ENCODE data around the gene TMEM97.
"Not testable (repeated sequence)": the region's sequence is repeated elsewhere in the genome, so short reads cannot be mapped to it uniquely, and the experiment has no call there.

TMEM97 gene

DNA sequence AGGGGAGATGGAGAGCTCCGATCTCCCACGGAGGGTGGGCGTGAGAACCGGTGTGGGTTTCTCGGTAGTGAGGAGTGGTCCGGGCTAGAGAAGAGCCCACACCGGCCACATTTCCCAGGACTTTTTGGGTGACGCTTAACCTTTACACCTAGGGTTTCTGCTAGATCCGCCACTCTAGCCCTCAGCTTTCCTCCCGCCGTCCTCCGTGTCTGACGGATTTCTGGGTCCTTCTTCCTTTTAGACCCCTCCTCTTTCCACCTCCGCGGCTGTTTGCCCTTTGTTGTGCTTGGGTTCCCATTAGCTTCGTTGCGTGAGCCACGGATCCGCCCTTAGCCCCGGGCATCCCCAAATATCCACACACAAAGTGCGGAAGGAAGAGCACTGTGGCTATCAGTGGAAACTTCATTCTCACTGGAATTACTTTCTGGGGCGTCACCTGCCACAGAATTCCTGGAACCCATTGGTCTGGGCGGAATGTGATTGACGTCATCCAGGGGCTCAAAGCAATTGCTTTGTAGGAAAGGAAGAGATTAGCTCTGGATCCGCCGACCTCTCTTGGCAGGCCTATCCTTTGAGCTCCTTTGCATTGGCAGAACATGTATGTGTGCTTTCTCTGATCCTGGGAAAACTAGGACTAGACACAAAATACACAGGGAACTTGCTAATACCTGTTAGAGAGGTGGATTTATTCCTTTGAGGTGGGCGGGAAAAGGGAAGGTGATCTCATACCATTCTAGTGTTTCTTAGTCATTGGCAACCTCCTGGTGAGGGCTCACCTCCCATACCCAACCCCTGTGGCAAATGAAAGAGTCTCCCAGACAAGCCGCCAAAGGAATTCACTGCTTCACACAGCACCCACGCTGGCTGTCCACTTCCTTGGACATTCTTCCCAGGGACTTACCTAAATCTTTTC lies 17.2 kb downstream of the TMEM97 start:
- H3K4me3 ChIP-seq (ENCODE audit: low read depth, low read length), result peak overlapping the region; percentile 92

DNA sequence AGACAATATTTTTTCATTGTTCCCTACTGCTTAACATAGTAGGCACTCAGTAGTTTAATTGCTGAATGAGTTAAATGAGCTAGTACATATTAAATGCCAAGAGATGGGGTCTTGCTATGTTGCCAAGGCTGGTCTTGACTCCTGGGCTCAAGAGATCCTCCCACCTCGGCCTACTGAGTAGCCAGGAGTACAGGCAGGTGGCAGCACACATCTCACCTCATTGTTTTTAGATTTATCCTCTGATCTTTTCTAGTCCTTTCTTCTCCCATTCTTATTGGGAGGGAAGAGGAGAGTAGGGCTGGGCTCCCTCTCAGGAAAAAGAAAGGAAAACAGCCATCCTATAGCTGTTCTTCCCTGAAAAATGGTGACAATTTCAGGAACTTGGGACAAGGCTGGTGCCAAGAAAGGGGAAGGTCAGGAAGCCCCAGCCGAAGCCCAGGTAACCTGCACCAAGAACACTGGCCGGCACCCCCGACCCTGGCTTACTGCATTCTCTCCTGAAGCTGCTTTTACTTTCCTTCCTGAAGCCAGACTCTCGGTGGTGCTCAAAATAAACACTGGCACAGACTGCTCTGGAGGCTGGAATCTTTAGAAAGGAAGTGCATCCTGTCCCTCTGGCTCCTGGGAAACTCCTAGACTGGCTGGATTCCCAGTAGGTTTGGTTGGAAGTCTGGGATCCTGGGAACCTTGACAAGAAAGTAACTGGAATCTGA lies 19.2 kb downstream of the TMEM97 start:
- H3K4me3 ChIP-seq (ENCODE audit: low read depth, low read length), result no peak overlapping the region

DNA sequence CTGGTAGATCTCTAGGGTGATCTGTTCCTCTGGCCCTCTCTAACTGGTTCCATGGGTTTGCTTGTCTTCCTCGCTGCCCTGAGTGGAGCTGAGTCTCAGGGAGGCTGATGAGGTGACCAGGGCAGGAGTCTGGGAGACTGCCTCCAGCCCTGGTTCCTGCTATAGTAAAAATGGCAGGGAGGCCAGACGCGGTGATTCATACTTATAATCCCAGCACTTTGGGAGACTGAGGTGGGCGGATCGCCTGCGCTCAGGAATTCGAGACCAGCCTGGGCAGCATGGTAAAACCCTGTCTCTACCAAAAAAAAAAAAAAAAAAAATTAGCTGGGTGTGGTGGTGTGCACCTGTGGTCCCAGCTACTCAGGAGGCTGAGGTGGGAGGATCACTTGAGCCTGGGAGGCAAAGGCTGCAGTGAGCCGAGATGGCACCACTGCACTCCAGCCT lies 19.8 kb downstream of the TMEM97 start:
- not testable (repeated sequence) for H3K4me3 ChIP-seq (ENCODE audit: low read depth, low read length)

DNA sequence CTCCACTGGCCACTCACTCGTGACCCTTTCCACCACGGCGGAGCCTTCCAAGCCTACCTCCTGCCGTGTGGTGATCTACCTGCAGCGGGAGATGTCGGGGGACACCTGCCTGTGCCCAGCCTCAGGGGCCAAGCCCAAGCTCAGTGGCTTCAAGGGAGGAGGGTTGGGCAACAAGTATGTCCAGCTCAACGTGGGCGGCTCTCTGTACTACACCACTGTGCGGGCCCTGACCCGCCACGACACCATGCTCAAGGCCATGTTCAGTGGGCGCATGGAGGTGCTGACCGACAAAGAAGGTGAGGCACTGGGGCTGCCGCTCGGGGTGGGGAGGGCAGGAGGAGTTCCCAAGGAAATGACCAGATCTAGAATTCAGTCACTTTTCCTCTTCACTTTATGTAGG lies 20.4 kb downstream of the TMEM97 start:
- H3K4me3 ChIP-seq (ENCODE audit: low read depth, low read length), result no peak overlapping the region

DNA sequence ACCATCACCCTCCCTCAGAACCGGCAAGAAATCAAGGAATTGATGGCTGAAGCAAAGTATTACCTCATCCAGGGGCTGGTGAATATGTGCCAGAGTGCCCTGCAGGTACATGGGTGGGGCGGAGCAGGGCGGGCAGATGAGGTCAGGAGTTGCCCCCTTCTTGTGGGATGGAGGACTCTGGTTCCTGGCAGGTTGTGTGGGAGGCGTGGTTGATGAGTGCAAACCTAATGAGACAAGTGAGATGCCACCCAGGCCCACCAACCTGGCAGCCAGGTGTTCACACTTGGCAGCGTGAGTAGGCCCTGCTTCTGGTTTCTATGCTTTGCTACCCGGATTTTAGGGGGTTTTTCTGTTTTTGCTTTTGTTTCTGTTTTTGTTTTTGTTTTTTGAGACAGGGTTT lies 21.4 kb downstream of the TMEM97 start:
- no peak overlapping the region for H3K4me3 ChIP-seq (ENCODE audit: low read depth, low read length)

DNA sequence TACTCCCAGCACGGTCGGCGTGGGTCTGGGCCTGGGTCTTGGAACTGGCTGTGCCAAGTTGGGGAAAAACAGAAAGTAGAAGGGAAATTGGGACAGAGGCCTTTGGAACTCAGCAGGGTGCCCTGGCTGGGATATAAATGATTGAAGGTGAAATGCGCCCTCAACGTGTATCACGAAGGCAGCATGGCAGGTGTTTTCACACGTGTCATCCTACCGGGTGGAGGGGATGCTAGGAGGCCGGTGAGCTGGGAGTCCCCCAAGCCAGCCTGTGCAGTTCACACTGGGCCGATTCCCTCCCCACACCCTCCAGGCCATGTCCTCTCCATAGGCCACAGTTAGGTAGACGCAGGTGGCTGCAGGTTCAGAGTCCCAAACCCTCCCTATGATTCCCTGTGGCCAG lies 22.5 kb downstream of the TMEM97 start:
- H3K4me3 ChIP-seq (ENCODE audit: low read depth, low read length), result no peak overlapping the region

DNA sequence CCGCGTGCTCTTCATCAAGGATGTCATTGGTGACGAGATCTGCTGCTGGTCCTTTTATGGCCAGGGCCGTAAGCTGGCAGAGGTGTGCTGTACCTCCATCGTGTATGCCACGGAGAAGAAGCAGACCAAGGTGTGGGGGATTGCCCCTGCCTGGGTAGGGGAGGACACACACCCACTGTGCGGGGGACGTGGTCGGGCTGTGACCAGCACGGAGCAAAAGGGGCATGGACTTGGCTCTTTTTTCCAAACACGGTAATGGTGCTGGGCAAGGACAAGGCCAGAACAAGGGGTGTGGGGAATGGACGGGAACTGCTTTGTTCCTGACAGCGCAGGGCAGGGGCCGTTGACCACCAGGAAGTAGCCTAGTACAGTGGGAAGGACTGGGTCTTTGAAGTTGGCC lies 23.3 kb downstream of the TMEM97 start:
- H3K4me3 ChIP-seq (ENCODE audit: low read depth, low read length), result no peak overlapping the region

DNA sequence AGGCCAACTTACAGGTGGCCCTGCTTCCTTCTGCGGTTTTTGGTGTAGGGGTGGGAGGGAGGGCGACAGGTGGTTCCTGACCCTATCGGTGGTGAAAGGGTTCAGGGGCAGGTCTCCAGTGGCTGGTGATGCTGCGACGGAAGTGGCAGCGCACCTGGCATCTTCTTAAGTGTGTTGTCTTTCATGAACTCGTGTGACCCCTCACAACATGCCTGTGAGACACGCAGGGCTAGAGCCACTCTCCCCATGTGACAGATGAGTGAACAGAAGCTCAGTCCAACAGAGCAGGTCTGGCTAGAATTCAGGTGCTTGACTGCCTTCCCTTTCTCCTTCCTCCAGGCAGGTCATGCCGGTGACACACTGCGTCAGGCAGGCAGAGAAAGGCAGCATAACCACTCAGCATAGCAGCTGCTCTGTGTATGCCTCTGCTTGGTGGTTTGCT lies 24.5 kb downstream of the TMEM97 start:
- no peak overlapping the region for H3K4me3 ChIP-seq (ENCODE audit: low read depth, low read length)

DNA sequence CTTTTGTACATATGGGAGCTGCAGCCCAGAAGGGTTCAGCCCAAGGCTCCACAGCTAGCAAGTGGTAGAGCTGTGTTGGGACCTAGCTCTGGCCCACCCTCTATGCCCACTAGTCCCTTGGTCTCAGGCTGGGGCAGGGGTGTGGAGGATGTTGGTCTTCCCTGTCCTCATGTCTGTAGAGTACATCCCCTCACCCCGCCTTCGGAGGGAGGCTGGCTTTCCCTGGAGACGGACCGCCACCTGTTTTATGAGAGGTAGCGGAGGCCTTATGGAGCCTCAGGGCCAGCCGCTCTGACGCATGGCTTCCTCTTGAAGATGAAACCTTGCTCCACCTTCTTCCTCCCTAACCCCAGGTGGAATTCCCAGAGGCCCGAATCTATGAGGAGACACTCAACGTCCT lies 25.0 kb downstream of the TMEM97 start:
- H3K4me3 ChIP-seq (ENCODE audit: low read depth, low read length), result no peak overlapping the region

DNA sequence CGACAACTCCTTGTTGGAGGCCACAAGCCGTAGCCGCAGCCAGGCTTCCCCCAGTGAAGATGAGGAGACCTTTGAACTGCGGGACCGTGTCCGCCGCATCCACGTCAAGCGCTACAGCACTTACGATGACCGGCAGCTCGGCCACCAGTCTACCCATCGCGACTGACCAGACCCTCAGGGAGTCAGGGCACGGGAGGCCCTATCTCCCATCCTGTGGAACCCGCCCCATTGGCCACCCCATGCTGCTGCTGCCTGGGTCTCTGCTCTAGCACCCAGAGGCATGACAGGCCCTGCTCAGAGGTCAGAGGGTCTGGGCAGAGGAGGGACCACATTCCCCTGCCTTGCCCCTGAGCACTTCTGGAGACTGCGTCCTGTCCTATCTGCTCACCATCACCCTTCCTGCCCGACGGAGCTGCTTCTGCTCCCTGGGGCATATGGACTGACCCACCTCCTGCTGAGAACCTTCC lies 25.5 kb downstream of the TMEM97 start:
- H3K4me3 ChIP-seq (ENCODE audit: low read depth, low read length), result no peak overlapping the region

DNA sequence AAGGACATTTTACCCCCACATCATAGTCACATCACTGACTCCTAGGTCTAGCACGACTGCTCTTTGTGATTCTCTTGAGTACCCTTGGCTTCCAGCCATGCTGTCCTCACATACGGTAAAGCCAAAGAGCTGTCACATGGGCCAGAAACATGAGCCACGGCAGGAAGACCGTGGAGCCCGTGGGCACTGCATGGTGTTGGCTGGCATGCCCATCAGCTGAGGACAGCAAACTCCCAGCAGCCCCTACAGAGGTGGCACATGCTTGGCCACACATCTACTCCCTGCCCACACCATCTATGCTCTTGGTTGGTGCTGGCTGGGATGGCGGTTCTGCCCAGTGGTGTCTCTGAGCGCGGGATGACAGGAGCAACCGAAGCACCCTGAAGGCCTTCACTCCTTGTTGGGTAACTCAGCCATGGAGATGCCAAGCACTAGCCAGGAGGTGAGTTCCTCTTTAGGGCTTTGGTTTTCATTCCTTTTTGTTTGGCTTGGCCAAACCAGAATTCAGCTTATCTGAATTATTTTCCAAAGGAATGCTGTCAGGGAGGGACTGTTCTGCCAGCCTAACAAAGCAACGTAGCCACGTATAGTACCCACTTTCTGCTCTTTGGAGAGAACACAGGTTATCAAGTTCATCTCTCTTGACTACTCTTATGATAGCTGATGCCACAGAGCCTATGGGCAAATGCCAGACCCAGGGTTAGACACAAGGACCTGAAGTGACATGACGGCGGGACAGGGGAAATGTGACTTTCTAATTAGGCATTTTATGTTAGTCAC lies 26.6 kb downstream of the TMEM97 start:
- H3K4me3 ChIP-seq (ENCODE audit: low read depth, low read length), result no peak overlapping the region

DNA sequence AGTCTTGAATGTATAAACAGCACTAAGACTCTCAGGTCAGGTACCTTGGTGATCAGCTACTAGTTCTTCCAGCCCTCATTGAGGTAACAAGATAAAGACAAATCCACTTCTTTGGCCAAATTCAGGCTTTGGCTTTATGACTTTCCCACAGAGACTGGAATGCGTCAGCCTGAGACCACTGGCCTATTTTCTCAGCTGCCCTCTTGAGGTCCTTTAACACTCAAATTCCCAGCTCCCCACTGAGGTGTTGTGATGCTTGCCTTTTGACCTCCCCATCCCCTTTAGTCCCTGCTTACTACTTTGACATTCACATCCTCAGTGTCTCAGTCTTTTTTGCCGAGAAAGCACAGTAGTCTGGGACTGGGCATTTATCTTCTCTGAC lies 27.2 kb downstream of the TMEM97 start:
- H3K4me3 ChIP-seq (ENCODE audit: low read depth, low read length), result no peak overlapping the region

DNA sequence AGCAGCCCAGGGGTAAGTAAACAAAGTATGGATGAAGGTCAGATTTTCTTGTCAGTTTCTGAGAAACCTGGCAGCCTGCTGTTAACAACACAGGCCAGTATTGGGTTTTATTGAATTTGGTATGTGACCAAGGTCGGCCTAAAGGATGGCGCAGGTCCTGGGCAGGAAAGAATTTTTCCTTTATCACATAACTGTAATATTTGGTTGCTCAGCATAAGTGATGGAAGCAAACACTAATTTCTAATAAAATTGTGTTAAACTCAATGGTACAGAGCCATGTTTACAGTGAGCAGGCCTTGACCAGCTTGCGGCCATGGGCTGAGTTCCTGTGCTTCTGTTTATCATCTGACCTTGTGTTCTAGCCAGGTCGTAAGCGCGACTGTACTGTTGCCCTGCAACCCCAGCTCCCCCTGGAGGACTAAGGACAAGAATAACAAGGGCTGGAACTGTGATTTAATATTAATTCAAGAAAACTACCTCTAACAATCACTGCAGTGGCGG lies 27.8 kb downstream of the TMEM97 start:
- no peak overlapping the region for H3K4me3 ChIP-seq (ENCODE audit: low read depth, low read length)

DNA sequence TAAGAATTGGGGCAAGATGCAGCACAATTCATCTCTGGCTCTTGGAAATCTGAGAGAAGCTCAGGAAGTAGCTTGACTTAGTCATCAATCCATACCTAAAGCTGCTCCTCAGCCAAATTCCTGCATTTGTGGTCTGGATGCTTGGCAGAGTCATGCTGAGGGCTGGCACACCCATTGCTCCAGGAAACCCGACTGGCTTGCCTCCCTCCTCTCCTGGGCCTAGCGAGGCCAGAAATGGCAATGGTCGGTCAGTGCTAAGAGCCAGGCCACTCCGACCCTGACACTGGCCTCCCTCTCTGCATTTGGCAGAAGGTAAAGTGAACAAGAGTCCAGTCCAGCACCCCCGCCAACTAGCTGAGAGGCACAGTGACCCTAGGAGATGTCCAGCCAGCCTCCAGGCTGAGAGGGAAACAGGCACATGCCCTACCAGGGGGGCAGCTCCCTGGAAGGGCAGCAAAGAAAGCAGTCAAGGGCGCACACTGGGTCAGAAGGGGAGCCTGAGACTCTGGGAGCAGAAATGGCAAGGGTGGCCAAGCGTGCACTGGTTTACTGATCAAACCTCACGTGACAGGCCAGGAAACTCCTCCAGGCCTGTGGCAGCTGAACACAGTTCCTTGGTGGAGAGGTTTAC lies 28.4 kb downstream of the TMEM97 start:
- no peak overlapping the region for H3K4me3 ChIP-seq (ENCODE audit: low read depth, low read length)

DNA sequence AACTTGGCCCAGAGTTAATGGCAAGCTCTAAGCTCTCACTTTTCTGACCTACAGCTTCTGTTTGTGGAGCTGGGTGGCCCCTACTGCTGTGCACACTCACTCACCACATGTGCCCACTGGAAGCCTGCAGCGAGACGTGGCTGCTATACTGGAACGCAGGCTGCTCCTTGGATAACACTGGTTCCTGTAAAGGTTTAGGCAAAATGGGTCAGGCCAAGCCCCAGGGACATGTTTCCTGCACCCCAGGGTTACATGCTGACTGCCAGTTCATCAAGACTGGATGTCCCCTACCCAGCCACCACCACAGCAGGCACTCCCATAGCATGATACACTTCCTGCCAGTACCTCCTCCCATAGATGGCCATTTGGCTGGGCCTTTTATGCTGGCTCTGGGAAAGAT lies 30.0 kb downstream of the TMEM97 start:
- no peak overlapping the region for H3K4me3 ChIP-seq (ENCODE audit: low read depth, low read length)

DNA sequence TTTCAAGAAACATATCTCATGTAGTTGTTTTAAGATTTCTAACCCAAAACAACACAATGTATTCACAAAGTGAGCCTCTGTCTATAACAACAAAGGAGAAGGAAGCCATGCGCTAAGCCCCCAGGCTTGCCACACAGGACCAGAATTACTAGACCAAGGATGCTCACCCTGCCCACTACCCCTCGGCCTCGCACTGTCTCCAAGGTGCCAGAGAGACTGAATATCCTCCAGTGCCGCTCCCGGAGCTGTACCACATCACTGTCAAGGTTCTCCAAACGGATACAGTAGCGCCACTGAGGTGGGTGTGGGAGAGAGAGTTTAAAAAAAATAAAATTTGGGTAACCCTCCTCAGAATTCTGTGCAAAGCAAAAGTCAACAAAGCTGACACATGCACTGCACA lies 31.3 kb downstream of the TMEM97 start:
- H3K4me3 ChIP-seq (ENCODE audit: low read depth, low read length), result no peak overlapping the region

DNA sequence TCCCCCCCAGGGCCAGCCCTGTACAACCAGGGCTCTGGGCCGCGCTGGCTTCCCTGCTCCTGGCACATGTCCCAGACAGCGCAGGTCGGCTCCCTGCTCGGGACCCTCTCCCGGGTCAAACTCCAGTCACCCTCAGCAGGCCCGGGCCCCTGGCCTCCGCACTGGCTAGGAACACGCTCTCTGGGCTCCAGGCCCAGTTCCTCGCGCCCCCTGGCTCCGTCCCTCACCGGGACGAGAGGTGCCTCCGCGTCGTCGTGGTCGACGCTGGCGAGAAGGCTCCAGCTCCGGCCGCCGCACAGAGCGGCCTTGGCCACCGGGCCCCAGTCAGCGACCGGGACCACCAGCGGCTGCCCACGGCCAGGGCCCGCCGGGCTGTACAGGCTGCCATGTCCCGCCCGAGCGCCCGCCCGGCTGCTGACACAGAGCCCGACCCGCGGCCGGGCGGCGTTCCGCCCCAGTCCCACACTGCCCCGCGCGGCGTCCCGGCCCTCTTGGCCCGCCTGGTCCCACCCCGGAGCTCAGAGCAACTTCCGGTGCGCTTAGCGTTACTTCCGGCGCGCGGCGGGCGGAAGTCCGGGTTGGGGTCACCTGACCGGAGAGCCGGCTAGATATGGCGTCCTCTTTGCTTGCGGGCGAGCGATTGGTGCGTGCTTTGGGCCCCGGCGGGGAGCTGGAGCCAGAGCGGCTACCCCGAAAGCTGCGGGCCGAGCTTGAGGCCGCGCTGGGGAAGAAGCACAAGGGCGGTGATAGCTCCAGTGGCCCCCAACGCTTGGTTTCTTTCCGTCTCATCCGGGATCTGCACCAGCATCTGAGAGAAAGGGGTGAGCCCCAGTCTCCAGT lies 38.3 kb downstream of the TMEM97 start, which contains the start of gene POLDIP2:
POLDIP2 (minus strand) TSS at position 467 of the 840 bp plus-strand sequence; CDS start at position 388, 79 bp downstream.
- peak within 1 kb of the TSS; percentile 94 for H3K4me3 ChIP-seq (ENCODE audit: low read depth, low read length)

DNA sequence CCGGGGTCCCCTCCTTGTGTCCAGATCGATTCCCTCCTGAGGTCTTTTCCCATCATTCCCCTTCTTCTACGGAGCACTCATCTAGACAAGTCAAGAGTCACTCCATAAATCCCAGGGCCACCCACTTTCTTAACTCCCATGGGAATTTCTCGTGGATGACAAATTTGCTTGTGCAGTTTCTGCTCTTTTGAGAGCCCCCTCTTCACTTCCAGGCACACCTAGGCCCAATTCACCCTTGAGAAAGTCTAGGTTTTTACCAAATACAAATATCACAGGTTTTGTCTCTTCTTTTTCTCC lies 38.8 kb downstream of the TMEM97 start:
- peak overlapping the region; percentile 94 for H3K4me3 ChIP-seq (ENCODE audit: low read depth, low read length)

DNA sequence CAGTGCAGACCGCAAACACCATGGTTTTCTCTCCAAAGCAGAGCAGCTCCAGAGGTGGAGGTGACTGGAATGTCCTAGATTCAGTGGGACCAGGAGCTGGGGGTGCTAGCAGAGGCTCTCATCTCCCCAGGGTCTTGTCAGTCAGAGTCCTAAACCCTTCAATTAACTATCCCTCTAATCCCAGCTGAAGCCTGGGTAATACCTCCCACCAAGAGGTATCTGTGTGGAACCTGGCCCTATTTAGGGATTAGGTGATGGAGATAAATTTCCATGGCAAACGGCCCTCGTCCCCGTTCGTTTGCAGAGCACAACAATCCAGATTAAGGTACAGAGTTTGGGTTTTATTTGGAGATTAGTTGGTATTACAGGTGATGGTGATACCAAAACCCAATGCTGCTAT lies 44.2 kb downstream of the TMEM97 start:
- H3K4me3 ChIP-seq (ENCODE audit: low read depth, low read length), result no peak overlapping the region

All from iPS-11a (cell line).